ENCODE results near the gene ZNF567.

The ZNF567 gene

GRCh38 chr19:36750066-36750691 is 62.8 kb downstream of the ZNF567 start:
- Histone ChIP-seq H3K36me3 (ENCODE audit: insufficient read depth, low read length) (peaks cover 99% of the 10 kb centered on the region), H3K27me3 (ENCODE audit: insufficient read depth, low read length) (no peaks in the 10 kb centered on the region), H3K27ac (ENCODE audit: low read depth, low read length) (no peak overlapping the region), H3K4me3 (ENCODE audit: low read length) (peak overlapping the region; percentile 24), H3K4me1 (ENCODE audit: insufficient read depth, low read length) (no peaks in the 10 kb centered on the region), H3K9ac (ENCODE audit: low read depth, low read length) (no peak overlapping the region), H3K9me3 (ENCODE audit: insufficient read depth, low read depth, low read length) (peaks cover 98% of the 10 kb centered on the region)
- WGBS, result 100% methylated on average over 4 of the region's 4 CpGs

Measured in HUES64 (cell line).